K562 (cell line): ENCODE measurements around the gene PUM2. TPM values are rescaled to one million over a fixed set of nuclear protein-coding genes. Genes with fewer than 3 reads are reported as not detected.

ENCODE experiments used
- ATAC-seq: fragments of 200-7000 bp; cut with Tn5 transposase; 3 replicates; pipeline ENCODE4 v1.9.1; 2020; ENCODE audit warnings: moderate library complexity
- BruUV-seq: library from RNA; stranded (reverse); fragments of 400-500 nt; replicated peaks from 2 replicates; lab custom pipeline; 2021; lab: Mats Ljungman, UMichigan
- CTCF ChIA-PET: fragments of 300-600 bp; formaldehyde crosslinking; extraction: SDS; loops from one replicate; lab custom pipeline; 2021; ENCODE audit warnings: low intra/inter-chr PET ratio; lab: Yijun Ruan, JAX
- POLR2A ChIA-PET: fragments of 300-600, 350-650 bp; sonication (Branson Sonifier 250); formaldehyde crosslinking; extraction: SDS; loops from one replicate; lab custom pipeline; 2021; ENCODE audit warnings: antibody characterized with exemption, inconsistent platforms; lab: Yijun Ruan, JAX
- DNase-seq, 4 experiments: peaks; one replicate each; pipeline versions ENCODE4 v3.0.0 to v3.0.0-alpha.2; 2011 to 2018; ENCODE audit warnings: low spot score in 3 of 4, mixed read lengths in 3 of 4; ENCODE audit errors: extremely low read depth in 1 of 4
- FAIRE-seq: peaks from 2 replicates; lab custom pipeline; 2011; peaks lifted over from hg19 to GRCh38; lab: Jason Lieb, UNC
- H2AFZ ChIP-seq: 2 replicates; pipeline ENCODE4 v1.6.0; 2011; ENCODE audit warnings: low read depth, low read length, control low read depth, inconsistent platforms
- H3K27ac ChIP-seq: fragments of 200-600 bp; 3 replicates; pipeline ENCODE4 v1.8.0; 2011; ENCODE audit warnings: low read depth, mild to moderate bottlenecking, control low read depth, inconsistent platforms, low read length, moderate library complexity, mixed read lengths; ENCODE audit errors: extremely low read depth
- H3K27me3 ChIP-seq, 2 experiments: fragments of 300-600 bp in 1 of 2; 2 replicates in 1 of 2; 3 replicates in 1 of 2; pipeline versions ENCODE4 v1.6.0 to v1.8.0; 2011; ENCODE audit warnings: inconsistent platforms in 2 of 2, low read length in 2 of 2, mild to moderate bottlenecking in 1 of 2, mixed read lengths in 1 of 2, moderate library complexity in 1 of 2; ENCODE audit not compliant: control insufficient read depth in 2 of 2, insufficient read depth in 2 of 2
- H3K36me3 ChIP-seq: fragments of 300-600 bp; 3 replicates; pipeline ENCODE4 v1.8.0; 2011; ENCODE audit warnings: mild to moderate bottlenecking, low read length, inconsistent platforms; ENCODE audit not compliant: control insufficient read depth, insufficient read depth
- H3K4me1 ChIP-seq, 2 experiments: fragments of 200-600 bp in 1 of 2; replicated peaks in 1 of 2; 2 replicates in 1 of 2; 3 replicates in 1 of 2; pipeline versions ENCODE4 v1.5.1 to v1.8.0; 2011; ENCODE audit warnings: inconsistent platforms in 2 of 2, low read length in 2 of 2, mild to moderate bottlenecking in 1 of 2, mixed read lengths in 1 of 2, moderate library complexity in 1 of 2; ENCODE audit not compliant: control insufficient read depth in 2 of 2, insufficient read depth in 2 of 2
- H3K4me2 ChIP-seq: 2 replicates; pipeline ENCODE4 v1.6.1; 2011; ENCODE audit warnings: low read length, control low read depth, inconsistent platforms, mixed read lengths; ENCODE audit not compliant: insufficient read depth
- H3K4me3 ChIP-seq: fragments of 200-600 bp; sonication (generic), shearing (Covaris generic); 2 replicates; pipeline ENCODE4 v1.5.1; 2016; ENCODE audit warnings: control low read depth, inconsistent platforms
- H3K79me2 ChIP-seq: fragments of 200-600 bp; 3 replicates; pipeline ENCODE4 v1.8.0; 2011; ENCODE audit warnings: low read length, inconsistent platforms; ENCODE audit not compliant: control insufficient read depth, insufficient read depth
- H3K9ac ChIP-seq, 2 experiments: 2 replicates each; pipeline versions ENCODE4 v1.6.0 to v1.6.1; 2011; ENCODE audit warnings: low read depth in 2 of 2, low read length in 2 of 2, control low read depth in 1 of 2, inconsistent platforms in 1 of 2, mild to moderate bottlenecking in 1 of 2, mixed read lengths in 1 of 2; ENCODE audit not compliant: insufficient read depth in 1 of 2
- H3K9me1 ChIP-seq: one replicate; pipeline ENCODE4 v1.6.0; 2011; ENCODE audit warnings: inconsistent platforms, mild to moderate bottlenecking, low read length, moderate library complexity; ENCODE audit not compliant: control insufficient read depth, insufficient read depth
- H3K9me3 ChIP-seq: replicated peaks from 2 replicates; pipeline ENCODE4 v1.5.1; 2011; ENCODE audit warnings: low read depth, low read length, inconsistent platforms; ENCODE audit not compliant: control insufficient read depth, insufficient read depth
- H4K20me1 ChIP-seq: replicated peaks from 2 replicates; pipeline ENCODE4 v1.6.1; 2011; ENCODE audit warnings: low read length, inconsistent platforms, mixed read lengths; ENCODE audit not compliant: control insufficient read depth, insufficient read depth
- ARID1B ChIP-seq: fragments of 450-650 bp; IDR thresholded peaks from 2 replicates; pipeline ENCODE4 v1.6.1; 2016; ENCODE audit warnings: antibody characterized with exemption, mild to moderate bottlenecking, inconsistent platforms
- KDM4B ChIP-seq, 2 experiments: fragments of 450-650 bp in 1 of 2; sonication (generic) in 1 of 2; IDR thresholded peaks; 2 replicates each; pipeline ENCODE4 v1.6.1; 2016 to 2017; ENCODE audit warnings: borderline replicate concordance in 2 of 2, antibody characterized with exemption in 1 of 2, low read depth in 1 of 2, mild to moderate bottlenecking in 1 of 2
- MXD1 ChIP-seq: fragments of 250-450 bp; sonication (Bioruptor Pico); IDR thresholded peaks from 2 replicates; pipeline ENCODE4 v1.8.0; 2021; ENCODE audit warnings: borderline replicate concordance, mild to moderate bottlenecking, moderate library complexity; ENCODE audit not compliant: poor library complexity, severe bottlenecking
- RBFOX2 ChIP-seq: fragments of 200-400 bp; formaldehyde crosslinking; IDR thresholded peaks from 2 replicates; pipeline ENCODE4 v1.6.1; 2017; ENCODE audit warnings: low read depth, mild to moderate bottlenecking, low read length, moderate library complexity
- SRSF7 ChIP-seq: fragments of 200-400 bp; formaldehyde crosslinking; optimal IDR thresholded peaks from 2 replicates; pipeline ENCODE3; 2017; ENCODE audit warnings: mild to moderate bottlenecking, low read depth, low read length
- ZFP36 ChIP-seq: fragments of 150-350 bp; IDR thresholded peaks from 2 replicates; pipeline ENCODE4 v1.6.1; 2018; ENCODE audit warnings: low read length, low read depth; ENCODE audit not compliant: partially characterized antibody
- ZNF75A ChIP-seq: fragments of 450-650 bp; formaldehyde crosslinking; IDR thresholded peaks from 2 replicates; pipeline ENCODE4 v1.4.0; 2020; ENCODE audit warnings: mild to moderate bottlenecking
- WGBS: fragments of 100-300 bp; shearing (Covaris generic); methylation state at CpG from one replicate; pipeline ENCODE4 v1.1.6; 2016; ENCODE audit warnings: low coverage, mixed read lengths; ENCODE audit not compliant: insufficient coverage; ENCODE audit errors: missing lambda C conversion rate; 5-methylcytosine and 5-hydroxymethylcytosine counted together
- in situ Hi-C: fragments of 300-500 bp; cut with MboI; formaldehyde crosslinking; loops from 4 replicates; pipeline ENCODE4 v1.15.0; 2018; ENCODE audit warnings: inconsistent platforms, mixed read lengths
- intact Hi-C: fragments of 100-400 bp; cut with micrococcal nuclease; formaldehyde crosslinking; loops from 2 replicates; pipeline ENCODE4 v1.14.2; 2022
- polyA plus RNA-seq, 8 experiments: library from polyadenylated mRNA; depleted of rRNA in 4 of 8; stranded (reverse) in 5 of 8; unstranded in 3 of 8; fragments of >200 nt; fragmentation: Nextera tagmentation in 2 of 8; fragmentation: Illumina TruSeq in 1 of 8; extraction: Ambion mirVana in 2 of 8; extraction: Trizol in 1 of 8; gene quantifications; 2 replicates each; pipeline versions ENCODE4 v1.2.1 to v1.2.3, GENCODE V29; 2011 to 2014; ENCODE audit warnings: inconsistent platforms in 1 of 8, missing spikeins in 1 of 8
- total RNA-seq, 7 experiments: library from RNA; depleted of rRNA in 6 of 7; stranded (reverse); fragments of >200 nt in 6 of 7; fragmentation: Illumina TruSeq in 2 of 7; extraction: Trizol in 2 of 7; gene quantifications; 2 replicates each; pipeline versions ENCODE4 v1.2.1 to v1.2.3, GENCODE V29; 2011 to 2021; ENCODE audit warnings: low replicate concordance in 1 of 7

PUM2 gene
- total and polyA plus RNA-seq, 9 of the 15 experiments (the other 6 are each of a cell fraction or from before 2014, with no cell fraction given) = 13.4 to 61.9 (median 28.3) TPM

- Histone ChIP-seq H3K9me3 (no peaks in the 10 kb centered on the region), H3K79me2 (no peaks in the 10 kb centered on the region), H3K36me3 (no peaks in the 10 kb centered on the region), H3K9me1 (no peaks in the 10 kb centered on the region), H3K27me3 (peaks cover 15 to 63% of the 10 kb centered on the region in 2 experiments; a peak in 3 of 5 replicates), H3K27ac (no peak overlapping the region), H3K4me2 (no peak overlapping the region), H3K4me1 (peaks cover 0 to 33% of the 10 kb centered on the region in 2 experiments; a peak in 2 of 5 replicates), H3K4me3 (no peak overlapping the region), H2AFZ (no peak overlapping the region), H3K9ac (no peak overlapping the region), H4K20me1 (no peaks in the 10 kb centered on the region)
- POLR2A ChIA-PET = interaction anchor here (1.2 to 1.6 kb wide), 2 partner anchors 10 to 14 kb away, joined by 3 to 4 read pairs; no protein-coding TSS in a partner anchor
- DNase-seq = no peak
- CTCF ChIA-PET = no interaction called here
- WGBS = 39% methylated on average over 1 of the region's 1 CpG
- FAIRE-seq = no peak
- ATAC-seq = no peak
- intact Hi-C loops = no loop called here
- in situ Hi-C loops = loop anchor here (10.0 kb wide), 1 partner anchor 87 kb away; no protein-coding TSS in a partner anchor
- TF ChIP-seq KDM4B (IDR thresholded peaks at IDR 0.05; ENCODE audit: borderline replicate concordance in 2 of 2, low read depth in 1 of 2) = no peak
- TF ChIP-seq ARID1B = no peak
- TF ChIP-seq RBFOX2 = no peak
- no peak for TF ChIP-seq ZNF75A (CRISPR knock-in tag)
- TF ChIP-seq MXD1 (CRISPR knock-in tag) = no peak
- TF ChIP-seq SRSF7 = no peak
- peak; percentile 69 for TF ChIP-seq ZFP36
- BruUV-seq = no TSS peak
Observed at GRCh38 chr2:20222014-20222768, 128.5 kb downstream of the PUM2 start.
